Glutamatergic neuron (in vitro differentiated cells): Measurements from ENCODE around the gene ASAP3. TPM values are rescaled to one million over a fixed set of nuclear protein-coding genes. Genes with fewer than 3 reads are reported as not detected.
A peak's percentile ranks its signal among the peaks of the same experiment; 100 is the strongest.

ENCODE experiments used
- DNase-seq: peaks from one replicate; pipeline ENCODE4 v3.0.0; 2022
- H3K27ac Mint-ChIP-seq: one replicate; pipeline ENCODE4 v1.8.0; 2020; ENCODE audit warnings: mild to moderate bottlenecking, mixed read lengths, inconsistent platforms; ENCODE audit not compliant: unreplicated experiment
- H3K27me3 Mint-ChIP-seq: one replicate; pipeline ENCODE4 v1.8.0; 2020; ENCODE audit warnings: mild to moderate bottlenecking, moderate library complexity, mixed read lengths, inconsistent platforms; ENCODE audit not compliant: unreplicated experiment
- H3K36me3 Mint-ChIP-seq: one replicate; pipeline ENCODE4 v1.8.0; 2020; ENCODE audit warnings: mild to moderate bottlenecking, mixed read lengths, inconsistent platforms; ENCODE audit not compliant: unreplicated experiment
- H3K4me1 Mint-ChIP-seq: one replicate; pipeline ENCODE4 v1.8.0; 2020; ENCODE audit warnings: mild to moderate bottlenecking, low read depth, mixed read lengths, inconsistent platforms; ENCODE audit not compliant: unreplicated experiment
- H3K4me3 Mint-ChIP-seq: one replicate; pipeline ENCODE4 v1.8.0; 2020; ENCODE audit warnings: mild to moderate bottlenecking, mixed read lengths, inconsistent platforms; ENCODE audit not compliant: unreplicated experiment
- H3K9me3 Mint-ChIP-seq: one replicate; pipeline ENCODE4 v1.8.0; 2020; ENCODE audit warnings: mild to moderate bottlenecking, moderate library complexity, mixed read lengths, inconsistent platforms; ENCODE audit not compliant: unreplicated experiment
- total RNA-seq: library from RNA; stranded (reverse); fragmentation: NEBNext Ultra II Directional; extraction: Animal tissue kit (Norgen Biotek cat#: 25700); gene quantifications from one replicate; pipeline ENCODE4 v1.2.1, GENCODE V29; 2021; ENCODE audit not compliant: unreplicated experiment
- TF ChIP-seq, protein P1 (sequence below): fragments of 200-600 bp; sonication (generic); IDR thresholded peaks from one replicate; pipeline ENCODE4 v1.5.0; 2021; ENCODE audit not compliant: partially characterized antibody, unreplicated experiment

ASAP3 gene
- total RNA-seq, 1 donor from 2014 or later, result 53.5 TPM

DNA sequence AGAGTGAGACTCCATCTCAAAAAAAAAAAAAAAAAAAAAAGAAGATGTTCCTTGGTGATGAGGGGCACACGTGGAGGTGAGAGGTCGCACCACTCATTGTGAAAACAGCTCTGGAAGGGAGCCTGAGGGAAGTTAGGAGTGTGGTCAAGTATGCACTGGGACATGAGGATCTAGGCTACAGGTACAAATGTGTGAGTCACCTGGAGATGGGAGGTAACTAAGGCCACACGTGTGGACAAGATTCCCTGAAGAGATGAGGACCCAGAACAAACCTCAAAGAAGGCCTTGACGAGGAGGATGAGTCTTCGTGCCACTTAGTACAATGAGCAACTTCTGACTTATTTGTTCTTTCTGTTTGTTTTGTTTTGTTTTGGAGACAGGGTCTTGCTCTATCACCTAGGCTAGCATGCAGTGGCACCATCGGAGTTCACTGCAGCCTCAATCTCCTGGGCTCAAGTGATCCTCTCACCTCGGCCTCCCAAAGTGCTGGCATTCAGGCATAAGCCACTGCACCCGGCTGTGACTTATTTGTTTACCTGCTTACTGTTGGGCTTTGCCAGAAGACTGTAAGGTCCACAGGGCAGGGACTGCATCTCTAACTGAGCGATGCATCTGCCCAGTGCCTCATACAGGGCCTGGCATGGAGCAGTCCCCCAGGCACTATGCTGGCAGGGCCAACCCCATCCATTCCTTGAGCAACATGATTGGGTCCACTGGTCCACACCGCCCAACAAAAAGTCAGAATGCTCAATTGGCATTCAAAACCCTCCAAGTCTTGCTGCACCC, 6.4 kb downstream of the ASAP3 start:
- H3K4me3 Mint-ChIP-seq, result peak overlapping the region; percentile 16
- peaks cover 3% of the 10 kb centered on the region for H3K27me3 Mint-ChIP-seq
- DNase-seq, result no peak
- H3K36me3 Mint-ChIP-seq, result no peaks in the 10 kb centered on the region
- H3K4me1 Mint-ChIP-seq, result peaks cover 9% of the 10 kb centered on the region
- TF ChIP-seq, protein P1, sequence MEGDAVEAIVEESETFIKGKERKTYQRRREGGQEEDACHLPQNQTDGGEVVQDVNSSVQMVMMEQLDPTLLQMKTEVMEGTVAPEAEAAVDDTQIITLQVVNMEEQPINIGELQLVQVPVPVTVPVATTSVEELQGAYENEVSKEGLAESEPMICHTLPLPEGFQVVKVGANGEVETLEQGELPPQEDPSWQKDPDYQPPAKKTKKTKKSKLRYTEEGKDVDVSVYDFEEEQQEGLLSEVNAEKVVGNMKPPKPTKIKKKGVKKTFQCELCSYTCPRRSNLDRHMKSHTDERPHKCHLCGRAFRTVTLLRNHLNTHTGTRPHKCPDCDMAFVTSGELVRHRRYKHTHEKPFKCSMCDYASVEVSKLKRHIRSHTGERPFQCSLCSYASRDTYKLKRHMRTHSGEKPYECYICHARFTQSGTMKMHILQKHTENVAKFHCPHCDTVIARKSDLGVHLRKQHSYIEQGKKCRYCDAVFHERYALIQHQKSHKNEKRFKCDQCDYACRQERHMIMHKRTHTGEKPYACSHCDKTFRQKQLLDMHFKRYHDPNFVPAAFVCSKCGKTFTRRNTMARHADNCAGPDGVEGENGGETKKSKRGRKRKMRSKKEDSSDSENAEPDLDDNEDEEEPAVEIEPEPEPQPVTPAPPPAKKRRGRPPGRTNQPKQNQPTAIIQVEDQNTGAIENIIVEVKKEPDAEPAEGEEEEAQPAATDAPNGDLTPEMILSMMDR, result no peak
- H3K9me3 Mint-ChIP-seq, result no peaks in the 10 kb centered on the region
- no peak overlapping the region for H3K27ac Mint-ChIP-seq

DNA sequence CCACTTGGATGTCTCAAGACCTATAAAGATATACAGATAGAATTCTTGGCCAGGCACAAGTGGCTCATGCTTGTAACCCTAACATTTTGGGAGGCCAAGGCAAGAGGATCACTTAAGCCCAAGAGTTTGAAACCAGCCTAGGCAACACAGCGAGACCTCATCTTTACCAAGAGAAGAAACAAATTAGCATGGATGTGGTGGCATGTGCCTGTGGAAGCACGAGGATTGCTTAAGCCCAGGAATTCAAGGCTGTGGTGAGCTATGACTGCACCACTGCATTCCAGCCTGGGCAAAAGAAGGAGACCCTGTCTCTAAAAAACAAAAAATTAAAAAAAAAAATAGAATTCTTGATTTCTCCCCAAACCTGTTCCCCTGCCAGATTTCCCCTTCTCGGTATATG, 8.3 kb downstream of the ASAP3 start:
- Mint-ChIP-seq H3K27me3 (peaks cover 4% of the 10 kb centered on the region), H3K9me3 (no peaks in the 10 kb centered on the region), H3K4me1 (peaks cover 9% of the 10 kb centered on the region), H3K4me3 (no peak overlapping the region), H3K27ac (no peak overlapping the region), H3K36me3 (no peaks in the 10 kb centered on the region)
- TF ChIP-seq, protein P1, result no peak
- DNase-seq, result no peak

DNA sequence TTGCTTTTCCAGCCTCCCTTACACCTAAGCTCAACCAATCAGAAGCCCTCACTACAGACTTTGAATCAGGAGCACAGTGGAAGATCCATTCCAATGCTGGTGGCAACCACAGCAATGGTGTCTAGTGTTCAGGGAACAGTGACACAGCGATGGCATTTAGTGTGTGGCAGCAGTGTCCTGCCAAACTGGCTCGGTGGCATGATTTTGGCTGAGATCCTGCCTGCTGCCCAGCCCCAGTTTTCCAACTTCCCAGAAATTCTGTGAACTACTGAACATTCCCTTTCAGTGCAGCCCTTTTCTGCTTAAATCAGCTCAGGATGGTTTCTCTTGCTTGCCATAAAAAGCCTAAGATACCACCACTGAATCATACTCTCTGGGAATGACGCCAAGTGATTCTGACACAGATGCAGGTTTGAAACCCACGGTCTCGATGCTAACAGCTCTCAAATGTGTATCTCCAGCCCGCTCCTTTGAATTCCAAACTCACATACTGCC, 8.8 kb downstream of the ASAP3 start:
- no peak overlapping the region for H3K4me3 Mint-ChIP-seq

DNA sequence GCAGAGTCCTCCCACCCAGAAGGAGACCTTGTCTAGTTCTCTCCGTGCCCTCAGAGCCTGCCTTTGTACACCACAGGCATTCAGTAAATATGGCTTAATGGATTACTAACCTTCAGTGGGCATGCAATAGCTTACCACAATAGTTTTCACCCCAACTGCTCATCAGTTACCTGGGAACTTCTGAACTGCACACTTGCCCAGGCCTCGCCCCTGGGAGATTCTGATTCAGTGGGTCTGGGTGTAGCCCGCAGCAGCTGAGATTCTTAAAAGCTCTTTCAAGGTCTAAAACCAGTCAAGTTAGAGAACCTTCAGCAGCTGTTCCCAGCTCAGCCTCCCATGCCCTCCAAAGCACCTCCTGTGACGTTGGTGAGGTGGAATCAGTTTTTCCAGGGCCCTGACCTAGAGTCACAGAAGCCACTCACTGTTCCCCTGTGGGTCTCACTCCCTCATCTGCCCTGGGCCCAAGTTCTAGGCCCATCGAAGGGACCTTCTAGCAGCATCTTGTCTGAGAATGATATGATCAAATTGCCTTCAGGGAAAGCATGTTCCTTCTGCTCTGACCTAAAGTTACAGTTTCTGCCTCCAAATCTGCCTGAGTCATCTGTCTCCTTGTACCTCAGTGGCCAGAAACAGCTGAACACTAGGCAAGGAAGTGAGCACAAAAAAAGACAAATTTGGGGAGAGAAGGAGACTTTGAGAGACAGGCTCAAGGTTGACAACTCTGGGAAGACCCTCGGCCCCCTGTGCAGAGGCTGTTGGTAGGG, 10.8 kb downstream of the ASAP3 start:
- H3K4me3 Mint-ChIP-seq, result no peak overlapping the region
- H3K9me3 Mint-ChIP-seq, result no peaks in the 10 kb centered on the region
- DNase-seq, result no peak
- H3K27ac Mint-ChIP-seq, result no peak overlapping the region
- no peaks in the 10 kb centered on the region for H3K36me3 Mint-ChIP-seq
- peaks cover 4% of the 10 kb centered on the region for H3K27me3 Mint-ChIP-seq
- peaks cover 2% of the 10 kb centered on the region for H3K4me1 Mint-ChIP-seq
- TF ChIP-seq, protein P1, result no peak

More for the DNA sequence above, 8.8 kb downstream of the ASAP3 start:
- H3K36me3 Mint-ChIP-seq, result no peaks in the 10 kb centered on the region
- no peak for DNase-seq
- peaks cover 9% of the 10 kb centered on the region for H3K4me1 Mint-ChIP-seq
- H3K27ac Mint-ChIP-seq, result no peak overlapping the region
- TF ChIP-seq, protein P1, result no peak
- H3K27me3 Mint-ChIP-seq, result peaks cover 4% of the 10 kb centered on the region
- H3K9me3 Mint-ChIP-seq, result no peaks in the 10 kb centered on the region
